Activated naive CD4-positive, alpha-beta T cell treated with anti-CD3 and anti-CD28 coated beads for 36 hours (primary cell): ENCODE data around the gene PLD5. TPM values are rescaled to one million over a fixed set of nuclear protein-coding genes. Genes with fewer than 3 reads are reported as not detected.
"Not testable (repeated sequence)": the region's sequence is repeated elsewhere in the genome, so short reads cannot be mapped to it uniquely, and the experiment has no call there.

ENCODE experiments used
- CTCF ChIA-PET: fragments of 350-600 bp; sonication (Branson Sonifier 250); formaldehyde crosslinking; loops from one replicate; lab custom pipeline; 2021; ENCODE audit warnings: antibody characterized with exemption; lab: Charles Lee
- DNase-seq: peaks from one replicate; pipeline ENCODE4 v3.0.0-alpha.2; 2020
- H3K27ac Mint-ChIP-seq: one replicate; pipeline ENCODE4 v1.8.0; 2021; ENCODE audit warnings: mild to moderate bottlenecking, mixed read lengths
- H3K27me3 Mint-ChIP-seq: one replicate; pipeline ENCODE4 v1.8.0; 2021; ENCODE audit warnings: low read depth, mixed read lengths
- H3K36me3 Mint-ChIP-seq: one replicate; pipeline ENCODE4 v1.8.0; 2021; ENCODE audit warnings: low read depth, mixed read lengths
- H3K4me1 Mint-ChIP-seq: one replicate; pipeline ENCODE4 v1.8.0; 2021; ENCODE audit warnings: low read depth, mixed read lengths
- H3K4me3 Mint-ChIP-seq: one replicate; pipeline ENCODE4 v1.8.0; 2021; ENCODE audit warnings: mild to moderate bottlenecking, moderate library complexity, mixed read lengths
- H3K9me3 Mint-ChIP-seq: one replicate; pipeline ENCODE4 v1.8.0; 2021; ENCODE audit warnings: mixed read lengths
- intact Hi-C: fragments of 100-400 bp; cut with micrococcal nuclease; formaldehyde crosslinking; loops from one replicate; pipeline ENCODE4 v1.15.1; 2023
- total RNA-seq, 2 experiments: library from RNA; stranded (reverse); gene quantifications; one replicate each; pipeline ENCODE4 v1.2.3, GENCODE V29; 2021

PLD5 gene
- total RNA-seq, 2 experiments from 2014 or later = not detected

GRCh38 chr1:242140836-242141235 lies 383.7 kb downstream of the PLD5 start:
- Mint-ChIP-seq H3K9me3 (no peaks in the 10 kb centered on the region), H3K27me3 (peaks cover 9% of the 10 kb centered on the region), H3K4me1 (no peaks in the 10 kb centered on the region), H3K4me3 (no peak overlapping the region), H3K27ac (no peak overlapping the region), H3K36me3 (no peaks in the 10 kb centered on the region)
- CTCF ChIA-PET = no interaction called here
- no peak for DNase-seq
- intact Hi-C loops = no loop called here

- H3K9me3 Mint-ChIP-seq = no peaks in the 10 kb centered on the region
- H3K4me3 Mint-ChIP-seq = no peak overlapping the region
- intact Hi-C loops = no loop called here
- peaks cover 7% of the 10 kb centered on the region for H3K27me3 Mint-ChIP-seq
- no peaks in the 10 kb centered on the region for H3K4me1 Mint-ChIP-seq
- no peak overlapping the region for H3K27ac Mint-ChIP-seq
- no peaks in the 10 kb centered on the region for H3K36me3 Mint-ChIP-seq
- DNase-seq = no peak
- CTCF ChIA-PET = interaction anchor here (0.6 kb wide), 1 partner anchor 58 kb away, joined by 3 read pairs; no protein-coding TSS in a partner anchor
Observed at GRCh38 chr1:242139986-242140385, 384.5 kb downstream of the PLD5 start.

GRCh38 chr1:242139442-242139841 lies 385.1 kb downstream of the PLD5 start:
- Mint-ChIP-seq H3K36me3 (no peaks in the 10 kb centered on the region), H3K9me3 (no peaks in the 10 kb centered on the region), H3K4me3 (no peak overlapping the region), H3K27ac (no peak overlapping the region), H3K27me3 (peaks cover 10% of the 10 kb centered on the region), H3K4me1 (no peaks in the 10 kb centered on the region)
- intact Hi-C loops = no loop called here
- CTCF ChIA-PET = interaction anchor here (0.6 kb wide), 1 partner anchor 800 kb away, joined by 3 read pairs; no protein-coding TSS in a partner anchor
- DNase-seq = no peak

- H3K27me3 Mint-ChIP-seq = peaks cover 6% of the 10 kb centered on the region
- no peak overlapping the region for H3K27ac Mint-ChIP-seq
- no peaks in the 10 kb centered on the region for H3K4me1 Mint-ChIP-seq
- intact Hi-C loops = no loop called here
- DNase-seq = no peak
- CTCF ChIA-PET = no interaction called here
- H3K36me3 Mint-ChIP-seq = no peaks in the 10 kb centered on the region
- no peak overlapping the region for H3K4me3 Mint-ChIP-seq
- peaks cover 2% of the 10 kb centered on the region for H3K9me3 Mint-ChIP-seq
Observed at GRCh38 chr1:242133796-242134195, 390.7 kb downstream of the PLD5 start.

- H3K4me1 Mint-ChIP-seq = no peaks in the 10 kb centered on the region
- H3K9me3 Mint-ChIP-seq = peaks cover 2% of the 10 kb centered on the region
- CTCF ChIA-PET = no interaction called here
- no peaks in the 10 kb centered on the region for H3K36me3 Mint-ChIP-seq
- H3K27ac Mint-ChIP-seq = no peak overlapping the region
- H3K4me3 Mint-ChIP-seq = no peak overlapping the region
- H3K27me3 Mint-ChIP-seq = peaks cover 6% of the 10 kb centered on the region
- intact Hi-C loops = no loop called here
- no peak for DNase-seq
Observed at GRCh38 chr1:242133351-242133750, 391.1 kb downstream of the PLD5 start.

GRCh38 chr1:242132121-242132817 lies 392.2 kb downstream of the PLD5 start:
- no peak overlapping the region for H3K4me3 Mint-ChIP-seq
- CTCF ChIA-PET = no interaction called here
- peaks cover 2% of the 10 kb centered on the region for H3K9me3 Mint-ChIP-seq
- intact Hi-C loops = no loop called here
- no peaks in the 10 kb centered on the region for H3K4me1 Mint-ChIP-seq
- DNase-seq = no peak
- H3K27ac Mint-ChIP-seq = no peak overlapping the region
- no peaks in the 10 kb centered on the region for H3K36me3 Mint-ChIP-seq
- peaks cover 6% of the 10 kb centered on the region for H3K27me3 Mint-ChIP-seq

GRCh38 chr1:242128951-242129502 lies 395.5 kb downstream of the PLD5 start:
- H3K27ac Mint-ChIP-seq = no peak overlapping the region
- H3K36me3 Mint-ChIP-seq = no peaks in the 10 kb centered on the region
- no peak for DNase-seq
- CTCF ChIA-PET = no interaction called here
- peaks cover 2% of the 10 kb centered on the region for H3K9me3 Mint-ChIP-seq
- no peaks in the 10 kb centered on the region for H3K4me1 Mint-ChIP-seq
- peaks cover 3% of the 10 kb centered on the region for H3K27me3 Mint-ChIP-seq
- no peak overlapping the region for H3K4me3 Mint-ChIP-seq
- intact Hi-C loops = no loop called here

GRCh38 chr1:242120432-242120831 lies 404.1 kb downstream of the PLD5 start:
- Mint-ChIP-seq H3K27me3 (no peaks in the 10 kb centered on the region), H3K4me3 (no peak overlapping the region), H3K9me3 (no peaks in the 10 kb centered on the region), H3K27ac (no peak overlapping the region), H3K4me1 (no peaks in the 10 kb centered on the region), H3K36me3 (no peaks in the 10 kb centered on the region)
- no peak for DNase-seq
- intact Hi-C loops = no loop called here
- CTCF ChIA-PET = no interaction called here

GRCh38 chr1:242100921-242101320 lies 423.6 kb downstream of the PLD5 start:
- DNase-seq = no peak
- no peak overlapping the region for H3K27ac Mint-ChIP-seq
- H3K36me3 Mint-ChIP-seq = no peaks in the 10 kb centered on the region
- H3K4me1 Mint-ChIP-seq = no peaks in the 10 kb centered on the region
- CTCF ChIA-PET = no interaction called here
- H3K9me3 Mint-ChIP-seq = no peaks in the 10 kb centered on the region
- no peak overlapping the region for H3K4me3 Mint-ChIP-seq
- H3K27me3 Mint-ChIP-seq = peaks cover 7% of the 10 kb centered on the region
- intact Hi-C loops = no loop called here

GRCh38 chr1:242097283-242097682 lies 427.2 kb downstream of the PLD5 start:
- H3K27ac Mint-ChIP-seq, H3K27me3 Mint-ChIP-seq, H3K4me1 Mint-ChIP-seq, CTCF ChIA-PET, DNase-seq, intact Hi-C loops, H3K36me3 Mint-ChIP-seq, H3K4me3 Mint-ChIP-seq, H3K9me3 Mint-ChIP-seq: not testable (repeated sequence)

GRCh38 chr1:242093116-242093515 lies 431.4 kb downstream of the PLD5 start:
- Mint-ChIP-seq H3K4me3 (no peak overlapping the region), H3K36me3 (no peaks in the 10 kb centered on the region), H3K27me3 (peaks cover 1% of the 10 kb centered on the region), H3K9me3 (no peaks in the 10 kb centered on the region), H3K4me1 (no peaks in the 10 kb centered on the region), H3K27ac (no peak overlapping the region)
- intact Hi-C loops = no loop called here
- DNase-seq = no peak
- CTCF ChIA-PET = no interaction called here

- CTCF ChIA-PET = no interaction called here
- H3K9me3 Mint-ChIP-seq = no peaks in the 10 kb centered on the region
- no peak overlapping the region for H3K4me3 Mint-ChIP-seq
- no peaks in the 10 kb centered on the region for H3K36me3 Mint-ChIP-seq
- no peak for DNase-seq
- H3K27ac Mint-ChIP-seq = no peak overlapping the region
- H3K27me3 Mint-ChIP-seq = no peaks in the 10 kb centered on the region
- no peaks in the 10 kb centered on the region for H3K4me1 Mint-ChIP-seq
- intact Hi-C loops = no loop called here
Observed at GRCh38 chr1:242089911-242090310, 434.6 kb downstream of the PLD5 start.

- no peak for DNase-seq
- no peak overlapping the region for H3K4me3 Mint-ChIP-seq
- intact Hi-C loops = no loop called here
- CTCF ChIA-PET = no interaction called here
- H3K27me3 Mint-ChIP-seq = no peaks in the 10 kb centered on the region
- H3K9me3 Mint-ChIP-seq = no peaks in the 10 kb centered on the region
- no peak overlapping the region for H3K27ac Mint-ChIP-seq
- H3K36me3 Mint-ChIP-seq = no peaks in the 10 kb centered on the region
- H3K4me1 Mint-ChIP-seq = no peaks in the 10 kb centered on the region
Observed at GRCh38 chr1:242088875-242089274, 435.6 kb downstream of the PLD5 start.
